HG02852 (cell line): Measurements from ENCODE around the gene FBXO42.

Source experiments
- ATAC-seq: cut with Tn5 transposase; IDR thresholded peaks from one replicate; pipeline ENCODE4 v1.9.1; 2021; ENCODE audit warnings: mild to moderate bottlenecking, moderate library complexity; ENCODE audit not compliant: unreplicated experiment

The FBXO42 gene

DNA sequence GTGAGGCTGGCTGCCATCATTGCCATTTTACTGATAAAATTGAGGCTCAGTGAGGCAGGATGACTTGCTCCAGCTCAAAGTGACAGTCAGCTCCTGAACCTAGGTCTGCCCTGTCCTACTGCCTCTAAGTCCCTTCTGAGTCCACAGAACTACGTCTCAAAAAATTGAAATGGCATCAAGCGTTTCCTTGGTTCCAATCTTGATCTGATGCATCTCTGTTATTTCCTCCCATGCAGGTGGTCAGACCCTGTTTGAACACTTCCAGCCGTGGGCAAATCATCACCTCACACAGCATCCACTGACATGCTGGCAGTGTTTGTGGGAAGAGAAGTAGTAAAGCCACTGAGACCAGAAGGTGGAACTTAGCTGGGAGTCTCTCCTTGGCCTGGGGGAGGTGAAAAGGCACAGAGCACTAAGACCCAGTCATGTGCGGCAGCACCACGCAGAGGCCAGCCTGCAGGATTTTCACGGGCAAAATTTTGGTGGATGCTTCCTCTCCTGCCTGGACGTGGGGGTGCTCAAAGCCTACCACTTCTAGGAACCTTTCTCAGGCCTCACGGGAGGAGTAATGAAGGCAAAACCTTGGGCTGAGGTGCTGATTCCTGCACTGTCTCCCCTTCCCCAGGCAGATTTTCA lies 107.5 kb downstream of the FBXO42 start:
- ATAC-seq, result no peak

DNA sequence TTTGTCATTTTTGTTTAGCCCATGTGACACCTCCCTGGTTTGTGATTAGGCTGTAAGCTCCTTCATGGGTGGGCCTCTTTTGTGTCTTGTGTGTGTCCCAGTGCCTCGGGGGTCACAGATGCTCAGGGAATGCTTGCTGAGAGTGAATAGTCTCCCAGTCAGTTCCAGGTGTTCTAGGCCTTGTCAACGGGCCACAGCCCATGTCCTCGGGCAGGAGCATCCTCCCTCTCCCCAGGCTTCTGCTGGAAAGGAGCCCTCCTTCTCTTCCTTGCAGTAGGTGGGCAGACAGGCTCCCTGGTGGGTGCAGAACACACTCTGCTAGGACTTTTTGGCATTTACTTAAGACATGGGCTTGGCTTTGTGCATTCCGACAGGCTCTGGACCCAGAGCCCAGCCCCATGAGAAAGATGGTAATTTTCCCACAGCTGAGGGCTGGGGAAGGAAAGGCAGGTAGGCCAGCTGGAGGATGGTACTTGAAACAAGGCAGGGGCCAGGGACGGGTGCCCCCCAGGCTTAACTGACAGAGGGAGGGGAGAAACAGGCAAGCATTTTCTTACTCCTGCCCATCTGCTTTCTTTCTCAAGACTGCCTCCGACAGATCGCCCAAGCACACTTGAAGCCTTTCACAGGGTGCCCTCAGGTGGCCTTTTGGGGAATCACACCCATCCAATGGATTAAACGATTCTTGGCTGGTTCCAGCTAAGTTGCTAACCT lies 108.2 kb downstream of the FBXO42 start:
- ATAC-seq, result no peak

DNA sequence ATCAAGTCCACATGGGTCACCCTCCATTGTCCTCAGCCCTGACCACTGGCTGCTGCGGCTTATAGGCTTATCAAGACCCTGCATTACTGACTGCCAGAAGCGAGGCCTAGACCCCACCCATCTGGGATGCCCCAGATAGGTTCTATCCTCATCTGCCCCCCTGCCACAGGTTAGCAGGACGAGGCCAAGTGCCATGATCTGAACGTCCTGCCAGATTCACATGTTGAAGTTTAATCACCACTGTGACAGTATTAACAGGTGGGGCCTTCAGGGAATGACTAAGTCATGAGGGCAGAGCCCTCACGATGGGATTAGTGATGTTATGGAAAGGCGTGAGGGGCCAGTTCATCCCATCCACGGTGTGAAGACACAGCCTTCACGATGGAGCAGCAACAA lies 109.1 kb downstream of the FBXO42 start:
- ATAC-seq, result no peak

DNA sequence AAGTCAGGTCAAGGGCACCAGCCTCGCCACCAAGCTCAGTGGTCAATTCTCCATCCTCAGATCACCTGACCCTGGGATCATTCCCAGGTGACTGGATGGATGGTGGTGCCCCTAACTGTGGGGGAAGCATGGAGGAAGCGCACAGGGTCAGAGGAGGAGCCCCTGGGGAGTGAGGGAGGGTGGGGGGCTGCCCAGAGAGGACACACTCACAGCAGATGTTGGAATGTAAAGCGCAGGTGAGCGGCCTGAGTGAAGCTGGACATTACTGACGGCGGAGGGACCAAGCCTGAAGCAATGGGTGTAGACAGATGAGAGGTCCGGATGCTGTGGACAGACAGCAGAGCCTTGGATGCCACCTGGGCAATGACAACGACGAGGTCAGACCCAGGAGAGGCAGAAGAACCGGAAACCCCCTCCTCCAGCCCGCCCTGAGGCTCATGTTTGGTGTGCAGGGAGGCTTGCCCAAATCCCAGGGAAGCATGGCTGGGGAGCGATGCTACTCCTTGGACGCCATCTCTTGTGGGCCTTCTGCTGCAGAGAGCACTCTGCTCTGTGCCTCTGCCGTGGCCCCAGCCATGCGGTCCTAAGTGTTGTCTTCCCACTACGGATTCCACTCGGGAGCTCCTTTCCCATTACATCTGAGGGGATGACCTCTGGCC lies 109.6 kb downstream of the FBXO42 start:
- no peak for ATAC-seq

DNA sequence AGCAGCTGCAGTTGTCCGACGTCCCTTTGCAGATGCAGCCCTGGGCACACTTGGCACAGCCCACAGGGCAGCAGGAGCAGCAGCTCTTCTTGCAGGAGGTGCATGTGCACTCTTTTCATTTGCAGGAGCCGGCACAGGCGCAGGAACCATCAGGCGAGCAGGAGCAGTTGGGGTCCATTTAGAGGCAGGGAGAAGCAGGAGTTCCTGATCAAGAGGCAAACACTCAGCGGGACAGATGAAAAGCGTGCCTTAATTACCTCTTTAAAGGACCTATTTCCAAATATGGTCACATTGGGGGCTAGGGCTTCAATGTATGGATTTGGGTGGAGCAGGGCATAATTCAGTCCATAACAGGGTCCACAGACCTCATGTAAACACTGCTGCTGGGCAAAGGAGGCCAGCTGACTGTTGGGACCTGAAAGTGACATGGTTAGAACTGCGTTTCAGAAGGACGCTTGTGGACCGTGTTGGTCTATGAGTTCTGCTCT lies 111.0 kb downstream of the FBXO42 start:
- no peak for ATAC-seq

DNA sequence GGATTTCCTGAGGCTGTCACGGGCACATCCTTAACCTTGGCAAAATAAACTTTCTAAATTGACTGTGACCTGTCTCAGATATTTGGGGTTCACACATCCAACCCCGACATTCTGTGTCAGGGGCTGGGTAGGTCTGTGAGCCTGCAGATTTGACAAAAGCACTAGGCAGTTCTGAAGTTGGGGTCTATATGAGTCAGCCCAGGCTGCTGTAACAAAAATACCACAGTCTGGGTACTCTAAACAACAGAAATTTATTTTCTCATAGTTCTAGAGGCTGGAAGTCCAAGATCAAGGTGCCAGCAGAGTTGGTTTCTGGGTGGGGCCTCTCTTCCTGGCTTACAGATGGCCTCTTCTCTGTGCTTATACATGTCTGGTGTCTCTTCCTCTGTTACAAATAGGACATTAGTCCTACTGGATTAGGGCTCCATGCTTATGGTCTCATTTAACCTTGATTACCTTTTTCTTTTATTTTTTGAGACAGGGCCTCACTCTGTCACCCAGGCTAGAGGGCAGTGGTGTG lies 112.2 kb downstream of the FBXO42 start:
- ATAC-seq, result no peak

DNA sequence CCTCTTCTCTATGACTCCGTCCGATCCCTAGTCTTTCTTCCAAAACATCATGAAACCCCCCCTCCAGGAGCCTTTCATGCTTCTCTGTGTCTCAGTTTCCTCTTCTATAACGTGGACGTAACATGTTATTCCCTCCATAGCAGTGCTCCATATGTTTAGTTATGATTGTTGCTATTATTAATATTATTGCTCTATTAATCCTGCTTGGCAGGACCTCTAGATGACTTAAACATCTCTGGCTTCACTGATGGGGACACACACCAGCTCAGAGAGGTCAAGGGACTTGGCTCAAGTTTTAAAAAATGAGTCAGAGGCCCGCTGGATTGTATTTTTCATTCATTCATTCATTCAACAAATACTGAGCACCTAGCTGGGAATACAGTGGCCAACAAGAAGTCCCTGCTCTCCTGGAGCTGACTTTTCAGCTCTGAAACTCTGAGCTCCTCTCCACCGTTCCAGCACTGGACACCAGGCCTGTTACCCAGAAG lies 114.9 kb downstream of the FBXO42 start:
- ATAC-seq, result no peak

DNA sequence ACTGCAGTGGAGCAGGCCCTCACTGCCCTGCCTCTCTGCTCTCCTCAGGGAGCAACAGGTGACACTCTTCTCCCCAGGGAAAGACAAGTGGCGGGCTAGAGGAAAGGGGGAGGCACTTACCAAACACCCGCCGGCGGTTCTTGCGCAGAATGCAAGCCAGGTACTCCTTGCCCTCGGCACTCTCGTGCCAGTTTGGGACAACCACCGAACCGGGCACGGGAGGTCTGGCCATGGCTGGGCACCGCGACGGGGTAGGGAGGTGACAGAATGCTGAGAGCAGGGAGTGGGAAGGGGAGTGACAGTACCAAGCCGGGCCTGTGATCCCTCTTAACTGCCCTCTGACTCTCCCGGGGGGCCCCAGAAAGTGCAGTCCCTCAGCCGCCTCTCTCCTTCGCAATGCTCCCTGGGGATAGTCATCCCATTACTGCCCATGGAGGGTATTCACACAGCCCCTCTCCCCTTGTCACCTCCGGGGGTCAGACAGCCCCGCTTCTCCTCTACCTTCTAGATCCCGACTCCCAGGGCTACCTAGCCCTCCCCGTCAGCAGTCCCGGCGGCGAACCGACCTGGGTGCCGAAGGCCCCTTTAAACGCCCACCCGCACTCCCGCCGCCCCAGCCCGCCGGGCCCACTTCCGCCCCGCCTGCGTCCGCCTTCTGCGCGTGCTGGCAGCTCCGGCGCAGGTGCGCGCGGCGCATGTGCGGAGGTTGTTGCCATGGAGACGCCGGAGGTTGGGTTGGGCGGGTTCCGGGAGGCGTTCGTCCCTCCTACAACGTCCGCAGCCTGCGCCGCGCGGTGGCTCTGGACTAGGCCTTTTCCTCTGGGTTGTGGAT lies 115.6 kb downstream of the FBXO42 start, which contains the start of gene CPLANE2:
TSS of gene CPLANE2 (minus strand) at position 673 of the 832 bp plus-strand sequence. CDS start at position 232, 441 bp downstream.
- peak; percentile 87 for ATAC-seq

DNA sequence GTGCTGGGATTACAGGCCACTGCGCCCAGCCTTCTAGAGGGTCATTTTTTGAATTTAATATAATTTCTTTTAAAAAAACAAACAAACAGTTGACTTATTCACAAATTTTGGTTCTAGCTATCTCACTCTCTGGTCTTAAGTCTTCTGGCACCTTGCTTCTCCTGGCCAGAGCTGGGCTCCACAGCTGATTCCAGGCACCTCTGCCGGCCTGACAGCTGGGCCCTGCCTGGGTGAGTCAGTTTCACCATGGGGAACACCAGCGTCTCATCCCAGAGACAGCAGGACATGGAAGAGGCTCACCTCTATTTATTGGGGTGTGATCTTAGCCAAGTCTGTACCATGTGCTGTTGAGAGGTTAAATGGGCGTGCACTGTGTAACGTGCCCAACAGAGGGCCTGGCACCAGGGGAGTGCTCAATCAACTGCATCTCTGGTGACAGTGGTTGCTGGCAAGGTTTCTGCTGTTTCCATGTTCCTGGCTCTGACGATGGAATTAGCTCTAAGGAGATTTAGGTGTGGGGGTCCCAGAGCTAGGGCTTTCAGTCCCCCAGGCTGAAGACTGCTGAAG lies 116.3 kb downstream of the FBXO42 start:
- ATAC-seq, result peak; percentile 34

DNA sequence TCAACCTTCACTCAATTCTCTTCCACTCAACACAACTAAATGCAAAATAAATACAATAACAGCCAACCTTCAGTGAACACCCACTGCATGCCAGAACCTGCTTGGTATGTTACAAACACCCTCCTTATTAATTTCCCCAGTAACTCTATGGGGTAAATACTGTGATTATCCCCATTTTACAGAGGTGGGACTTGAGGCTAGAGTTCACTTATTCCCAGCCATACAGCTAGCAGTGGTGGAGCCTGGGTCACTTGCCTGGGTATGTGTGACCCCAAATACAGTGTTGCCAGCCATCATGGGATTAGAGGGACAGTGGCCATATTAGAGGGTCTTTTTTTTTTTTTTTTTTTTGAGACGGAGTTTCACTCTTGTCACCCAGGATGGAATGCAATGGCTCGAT lies 116.9 kb downstream of the FBXO42 start:
- ATAC-seq, result no peak

DNA sequence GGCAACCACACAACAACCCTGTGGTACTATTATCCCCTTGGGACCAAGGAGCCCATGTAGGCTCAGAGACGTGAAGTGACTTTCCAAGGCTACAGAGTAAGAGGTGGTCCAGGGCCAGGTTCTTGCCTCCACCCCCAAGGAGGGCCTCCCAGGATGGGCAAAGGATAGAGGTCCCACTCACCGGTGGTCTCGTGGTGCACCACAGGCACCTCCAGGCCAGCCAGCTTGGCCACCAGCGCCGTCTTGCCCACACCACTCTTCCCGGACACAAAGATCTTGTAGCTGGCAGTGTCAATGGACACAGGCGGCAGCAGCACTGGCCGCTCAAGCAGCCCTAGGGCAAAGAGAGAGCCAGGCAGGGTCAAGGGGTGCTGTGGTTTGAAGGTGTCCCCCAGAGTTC lies 118.8 kb downstream of the FBXO42 start:
- ATAC-seq, result no peak

DNA sequence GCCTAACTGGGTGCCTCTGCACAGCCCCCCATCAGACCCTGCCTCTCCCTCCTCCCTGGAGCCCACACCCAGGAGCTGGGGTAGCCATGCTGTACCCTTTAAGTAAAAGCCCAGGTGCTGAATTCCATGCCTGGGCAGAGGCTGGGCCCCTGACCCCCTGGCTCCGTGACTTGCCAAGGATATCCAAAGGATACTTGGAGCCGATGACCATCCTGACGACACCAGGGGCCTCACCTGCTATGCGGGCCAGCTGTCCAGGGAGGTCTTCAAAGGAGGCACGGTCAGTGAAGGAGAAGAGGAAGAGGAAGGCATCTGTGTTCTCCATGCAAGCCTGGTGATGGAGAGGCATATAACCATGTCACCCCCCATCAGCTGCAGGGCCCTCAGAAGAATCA lies 120.0 kb downstream of the FBXO42 start:
- no peak for ATAC-seq

DNA sequence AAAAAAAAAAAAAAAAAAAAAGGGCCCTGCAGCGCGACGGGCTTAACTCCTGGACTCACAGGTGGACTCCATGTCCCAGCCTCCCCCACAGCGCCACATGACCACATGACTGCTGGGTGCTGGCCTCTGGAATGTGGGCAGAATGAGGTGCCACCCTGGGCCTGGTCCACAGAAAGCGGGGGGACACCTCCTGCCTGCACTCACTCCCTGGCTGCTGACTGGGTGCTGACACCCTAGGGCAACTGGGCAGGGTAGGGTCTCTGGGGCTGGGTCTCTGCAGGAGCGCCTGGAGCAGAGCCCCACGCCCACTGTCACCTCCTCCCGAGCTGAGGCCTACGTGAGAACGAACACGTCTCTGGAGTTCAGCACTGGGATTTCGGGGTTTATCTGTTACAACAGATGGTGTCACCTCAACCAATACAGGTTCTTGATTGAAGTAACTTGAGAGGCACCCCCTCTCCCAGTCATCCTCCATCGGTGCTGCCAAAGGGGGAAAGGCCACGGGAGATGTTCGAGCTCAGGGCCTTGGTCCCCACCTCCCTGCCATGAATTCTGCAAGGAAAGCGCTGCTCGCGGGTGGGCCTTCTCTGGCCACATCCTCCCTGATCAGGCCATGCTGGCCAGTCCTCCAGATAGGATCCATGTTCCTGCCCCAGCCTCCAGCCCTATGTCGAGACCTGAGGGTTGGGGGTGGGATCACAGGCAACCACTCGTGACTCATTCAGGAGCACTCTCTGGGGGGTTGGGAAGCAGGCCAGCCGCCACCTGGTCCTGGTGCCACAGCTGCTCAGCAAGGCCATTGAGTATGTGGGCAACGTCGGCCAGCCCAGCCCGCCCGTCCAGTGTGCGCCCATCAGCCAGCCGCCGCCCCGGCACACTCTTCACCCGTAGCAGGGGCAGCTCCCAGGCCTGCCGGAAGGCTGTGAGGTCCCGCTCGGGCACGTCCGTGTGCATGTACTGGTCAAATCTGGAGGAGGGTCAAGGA lies 120.7 kb downstream of the FBXO42 start:
- no peak for ATAC-seq

DNA sequence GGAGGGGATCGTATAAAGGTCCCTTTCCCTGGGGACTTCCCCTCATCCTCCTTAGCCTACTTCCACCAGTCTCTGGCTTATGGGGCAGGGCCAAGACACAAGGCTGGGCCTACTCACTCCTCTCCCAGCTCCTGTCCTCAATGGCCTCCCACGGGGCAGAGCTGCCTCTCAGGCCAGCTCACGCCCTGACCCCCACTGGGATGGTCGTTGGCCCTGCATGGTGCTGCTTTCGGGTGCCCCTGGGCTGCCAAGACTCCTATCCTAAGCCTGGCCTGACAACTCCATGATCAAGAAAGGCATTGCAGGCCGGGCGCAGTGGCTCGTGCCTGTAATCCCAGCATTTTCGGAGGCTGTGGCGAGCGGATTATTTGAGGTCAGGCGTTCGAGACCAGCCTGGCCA lies 121.5 kb downstream of the FBXO42 start:
- ATAC-seq, result no peak

DNA sequence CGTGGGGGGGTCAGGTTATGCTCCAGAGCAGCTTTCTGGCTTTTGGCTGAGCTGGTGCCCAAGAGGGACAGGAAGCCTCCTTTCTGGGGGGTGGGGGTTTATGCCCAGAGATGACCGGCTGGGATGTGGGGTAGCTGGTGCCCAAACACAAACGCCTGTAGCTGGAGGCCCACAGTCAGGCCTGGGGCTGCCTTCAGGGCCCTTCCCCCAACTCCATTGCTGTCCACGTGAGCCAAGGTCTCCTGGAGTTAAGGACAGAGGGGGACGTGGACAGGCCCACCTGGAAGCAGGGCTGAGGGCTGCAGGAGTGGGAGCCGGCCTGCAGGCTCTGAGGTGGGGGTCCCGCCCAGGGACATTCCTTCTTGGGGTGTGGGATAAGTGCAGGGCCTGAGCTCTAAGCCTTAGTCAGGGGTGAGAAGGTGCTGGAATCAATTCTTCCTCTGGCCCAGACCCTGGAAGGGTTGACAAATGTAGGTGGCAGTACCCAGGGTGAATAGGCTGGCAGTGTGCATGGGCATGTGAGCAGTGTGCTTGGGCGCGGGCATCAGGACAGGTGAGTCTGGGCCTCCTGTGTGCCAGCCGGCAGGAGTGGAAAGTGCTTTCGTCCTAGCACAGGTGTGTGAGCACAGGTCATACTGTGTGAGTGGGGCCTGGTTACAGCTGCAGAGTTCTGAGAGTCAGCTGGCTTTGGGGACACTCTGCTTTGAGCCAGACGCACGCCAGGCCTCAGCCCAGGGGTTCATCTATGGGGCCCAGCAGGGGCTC lies 122.1 kb downstream of the FBXO42 start:
- no peak for ATAC-seq

DNA sequence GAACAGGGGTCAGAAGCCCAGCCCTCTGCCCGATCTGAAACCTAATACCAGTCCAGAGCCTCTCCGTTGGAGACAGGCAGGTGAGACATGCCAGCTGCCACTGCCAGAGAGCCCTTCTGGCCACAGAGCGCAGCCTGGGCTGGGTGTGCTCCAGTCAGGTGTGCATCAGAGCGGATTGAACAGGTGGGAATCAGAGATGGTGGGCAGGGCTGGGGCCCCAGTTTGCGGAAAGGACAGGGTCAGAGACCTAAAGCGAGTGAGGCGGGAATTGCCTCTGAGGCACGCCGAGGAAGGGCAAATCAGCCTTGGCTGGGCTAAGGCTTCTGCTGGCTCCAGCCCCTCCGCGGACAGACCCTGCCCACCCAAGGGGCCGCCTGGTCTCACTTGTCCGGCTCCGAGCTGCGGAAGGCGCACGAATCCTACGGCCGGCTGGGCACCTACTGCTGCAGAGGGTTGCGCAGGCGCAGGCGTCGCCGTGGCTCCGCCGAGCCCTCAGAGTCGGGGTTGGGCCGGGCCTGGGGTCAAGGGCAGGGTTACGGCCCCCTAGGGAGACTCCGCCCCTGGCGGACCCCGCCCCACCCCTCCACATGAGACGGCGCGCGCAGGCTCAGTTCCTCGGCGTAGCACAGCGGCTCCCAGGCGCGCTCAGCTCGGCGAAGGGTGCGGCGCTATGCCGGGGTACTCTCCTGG lies 125.6 kb downstream of the FBXO42 start:
- no peak for ATAC-seq

DNA sequence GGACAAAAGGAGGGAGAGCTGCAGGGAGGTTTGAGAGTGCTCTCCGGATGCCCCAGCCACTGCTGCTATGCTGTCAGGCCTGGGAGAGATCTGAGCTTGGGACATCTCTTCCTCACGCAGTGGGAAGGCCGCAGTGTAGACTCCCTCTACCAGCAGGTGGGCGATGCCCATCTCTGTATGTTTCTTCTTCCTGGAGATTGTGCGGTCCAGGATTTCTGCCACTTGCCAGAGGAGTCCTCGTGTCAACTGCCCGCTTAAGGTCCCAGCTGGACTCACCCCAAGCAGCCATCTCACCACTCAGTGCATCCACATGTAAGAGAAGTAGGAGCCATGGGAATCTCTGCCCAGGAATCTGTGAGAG lies 126.2 kb downstream of the FBXO42 start:
- ATAC-seq, result no peak

DNA sequence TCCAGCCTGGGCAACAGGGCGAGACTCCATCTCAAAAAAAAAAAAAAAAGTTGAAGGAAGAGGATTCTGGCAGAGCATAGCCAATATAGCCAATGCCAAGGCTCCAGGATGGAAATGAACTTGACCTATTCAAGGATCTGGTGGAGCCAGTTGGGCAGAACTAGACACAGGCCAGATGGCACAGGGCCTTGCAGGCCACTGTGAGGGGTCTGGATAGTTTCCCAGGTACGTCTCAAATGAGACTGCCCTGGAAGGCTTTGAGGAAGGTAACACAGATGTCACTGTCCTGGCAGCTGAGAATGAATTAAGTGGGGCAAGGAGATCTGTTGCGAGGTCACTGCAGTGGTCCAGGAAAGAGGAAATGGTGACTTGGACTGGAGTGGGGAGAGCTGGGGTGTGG lies 127.8 kb downstream of the FBXO42 start:
- no peak for ATAC-seq
